ENCODE data around the gene PNKP.
A peak's percentile ranks its signal among the peaks of the same experiment; 100 is the strongest.

The PNKP gene

DNA sequence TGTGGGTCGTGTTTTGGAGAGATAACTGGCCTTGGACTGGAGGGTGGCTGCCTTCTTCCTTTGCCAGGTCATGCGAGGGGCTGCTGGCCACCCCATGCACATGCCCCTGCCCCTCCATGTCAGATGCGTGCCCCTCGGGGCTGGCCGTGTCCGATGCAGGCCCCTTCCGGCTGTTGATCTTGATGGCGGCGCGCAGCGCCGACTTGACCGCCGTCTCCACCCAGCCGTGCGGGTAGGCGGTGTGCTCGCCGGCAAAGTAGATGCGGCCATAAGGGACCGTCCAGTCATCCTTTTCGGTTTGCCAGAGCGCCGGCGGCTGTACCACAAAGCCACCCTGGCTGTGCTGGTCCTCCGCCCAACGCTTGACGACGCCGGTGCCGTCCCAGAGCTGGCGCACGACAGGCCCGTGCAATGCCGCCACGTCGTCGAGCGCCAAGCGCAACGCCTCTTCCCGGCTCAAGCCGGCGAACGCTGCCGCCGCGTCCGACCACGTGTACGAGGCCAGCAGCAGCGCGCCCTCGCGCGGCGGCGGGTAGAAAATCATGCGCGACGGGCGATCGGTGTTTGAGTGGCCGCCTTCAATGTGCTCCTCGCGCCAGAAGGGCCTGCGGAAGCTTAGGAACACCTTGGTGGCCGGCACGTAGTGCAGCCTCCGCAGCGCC lies 22.4 kb upstream of the PNKP start:
- DNase-seq: no peak

DNA sequence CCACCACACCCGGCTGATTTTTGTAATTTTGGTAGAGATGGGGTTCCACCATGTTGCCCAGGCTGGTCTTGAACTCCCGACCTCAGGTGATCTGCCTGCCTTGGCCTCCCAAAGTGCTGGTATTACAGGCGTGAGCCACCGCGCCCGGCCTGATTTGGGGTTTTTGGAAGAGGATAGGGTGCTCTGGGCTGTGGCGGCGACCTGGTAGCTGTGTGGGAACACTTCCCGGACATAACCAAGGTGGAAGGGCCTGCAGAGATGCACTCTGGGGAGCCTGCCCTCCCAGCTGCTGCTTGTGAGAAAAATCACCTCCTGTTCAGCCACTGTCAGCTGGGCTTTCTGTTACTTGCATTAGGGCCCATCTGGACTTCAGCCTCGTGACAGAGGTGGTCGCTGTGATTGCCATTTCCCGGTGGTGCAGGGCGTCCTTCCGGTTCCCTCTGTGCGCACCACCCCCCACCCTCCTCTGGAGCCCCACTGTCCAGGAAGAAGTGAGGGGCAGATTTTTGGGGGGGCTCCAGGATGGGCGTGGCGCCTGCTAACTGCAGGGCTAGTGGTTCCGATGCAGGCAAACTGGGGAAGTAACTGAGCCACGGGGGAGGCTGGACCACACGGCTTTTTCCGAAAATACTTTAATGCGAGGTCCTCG lies 21.8 kb upstream of the PNKP start:
- no peak for DNase-seq

DNA sequence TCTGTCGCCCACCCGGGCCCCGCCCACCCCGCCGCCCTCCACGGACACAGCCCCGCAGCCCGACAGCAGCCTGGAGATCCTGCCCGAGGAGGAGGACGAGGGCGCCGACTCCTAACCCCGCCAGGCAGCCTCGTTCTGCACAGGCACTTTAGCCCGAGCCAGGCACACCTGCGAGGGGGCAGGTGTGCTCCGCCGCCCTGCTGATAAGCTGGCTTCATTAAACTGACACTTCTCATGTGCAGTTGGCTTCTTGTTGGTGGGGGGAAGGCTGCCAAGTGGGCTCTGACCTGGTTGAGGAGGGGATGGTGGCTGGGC lies 21.1 kb upstream of the PNKP start:
- no peak for DNase-seq

DNA sequence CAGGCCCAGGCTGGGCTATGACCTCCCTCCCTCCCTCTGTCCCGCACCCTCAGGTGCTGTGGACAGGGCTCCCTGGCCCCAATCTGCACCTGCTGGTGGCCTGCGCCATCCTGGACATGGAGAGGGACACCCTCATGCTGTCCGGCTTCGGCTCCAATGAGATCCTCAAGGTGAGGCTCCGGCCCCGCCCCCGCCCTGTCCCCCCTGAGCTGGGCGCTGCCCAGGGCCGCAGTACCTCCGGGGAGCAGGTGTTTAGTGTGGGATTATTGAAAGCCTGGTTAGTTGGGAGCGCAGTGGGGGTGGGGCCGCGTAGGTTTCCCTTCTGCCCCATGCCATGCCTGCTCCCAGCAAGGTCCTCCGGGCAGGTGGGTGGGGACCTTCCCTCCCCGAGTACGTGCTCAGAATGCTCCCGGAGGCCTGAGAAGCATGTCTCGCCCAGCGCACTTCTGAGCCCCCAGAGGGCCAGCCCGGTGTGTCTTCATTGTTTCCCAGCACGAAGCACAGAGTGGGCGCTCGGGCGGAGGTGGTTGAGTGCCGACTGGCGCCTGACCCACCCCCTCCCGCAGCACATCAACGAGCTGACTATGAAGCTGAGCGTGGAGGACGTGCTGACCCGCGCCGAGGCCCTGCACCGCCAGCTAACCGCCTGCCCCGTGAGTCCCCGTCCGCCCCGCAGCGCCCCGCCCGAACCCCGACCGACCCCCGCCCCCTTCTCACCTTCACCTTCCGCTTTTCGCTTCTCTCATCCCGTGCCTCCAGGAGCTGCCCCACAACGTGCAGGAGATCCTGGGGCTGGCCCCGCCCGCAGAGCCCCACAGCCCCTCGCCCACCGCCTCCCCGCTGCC lies 20.5 kb upstream of the PNKP start:
- DNase-seq: no peak

DNA sequence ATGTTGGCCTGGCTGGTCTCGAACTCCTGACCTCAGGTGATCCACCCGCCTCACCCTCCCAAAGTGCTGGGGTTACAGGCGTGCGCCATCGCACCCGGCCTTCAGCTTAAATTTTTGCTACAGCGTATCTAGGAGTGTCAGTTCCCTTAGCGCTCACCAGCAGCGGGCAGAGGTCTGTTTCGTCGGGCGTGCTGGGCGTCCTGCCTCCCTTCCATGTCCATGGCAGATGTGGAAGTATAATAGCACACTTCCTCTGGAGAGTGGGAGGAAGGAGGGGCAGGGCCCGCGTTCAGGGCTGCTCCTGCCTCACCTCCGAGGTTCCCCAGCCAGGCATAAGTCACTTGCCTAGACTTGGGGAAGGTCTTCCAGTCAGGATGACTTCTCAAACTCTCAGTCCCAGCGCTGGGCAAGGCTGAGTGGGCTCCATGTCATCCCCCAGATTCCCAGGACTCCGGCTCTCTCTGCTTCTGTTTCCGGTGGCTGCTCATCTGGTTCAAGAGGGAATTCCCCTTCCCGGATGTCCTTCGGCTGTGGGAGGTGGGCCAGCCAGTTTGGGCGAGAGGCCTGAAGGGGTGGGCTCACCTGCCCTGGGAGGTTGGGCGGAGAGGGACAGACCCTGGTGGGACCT lies 19.8 kb upstream of the PNKP start:
- DNase-seq: no peak

DNA sequence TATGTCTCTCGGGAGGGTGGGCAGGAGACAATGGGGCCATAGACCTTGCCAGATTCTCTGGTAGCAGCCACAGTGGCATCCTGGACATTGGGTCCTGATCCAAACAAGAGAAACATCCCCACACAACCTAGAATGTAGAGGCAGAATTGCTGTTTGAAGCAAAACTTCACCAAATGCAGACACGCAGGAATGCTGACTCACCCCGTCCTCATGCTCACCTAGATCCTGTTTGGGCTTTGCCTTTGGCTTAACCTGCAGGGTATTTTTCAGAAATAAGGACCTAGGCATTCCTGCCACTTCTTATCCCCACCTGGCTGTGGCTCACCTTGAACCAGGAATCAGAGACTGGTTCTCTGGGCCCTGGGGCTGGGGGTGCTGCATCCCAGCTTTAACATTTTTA lies 17.4 kb upstream of the PNKP start:
- no peak for DNase-seq

DNA sequence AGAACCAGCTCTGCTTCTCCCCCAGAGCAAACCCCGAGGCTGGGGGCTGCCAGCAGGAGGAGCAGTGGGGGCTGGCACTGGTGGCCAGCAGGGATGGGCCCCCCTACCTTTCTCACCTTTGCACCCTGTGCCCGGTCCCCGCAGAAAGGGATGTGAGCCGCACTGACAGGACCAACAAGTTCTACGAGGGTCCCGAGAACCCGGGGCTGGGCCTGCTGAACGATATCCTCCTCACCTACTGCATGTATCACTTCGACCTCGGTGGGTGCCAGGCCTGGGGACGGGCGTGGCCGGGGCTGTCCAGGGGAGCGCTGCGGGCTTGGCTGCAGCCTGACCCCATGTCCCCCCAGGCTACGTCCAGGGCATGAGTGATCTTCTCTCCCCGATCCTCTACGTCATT lies 16.7 kb upstream of the PNKP start:
- DNase-seq: no peak

DNA sequence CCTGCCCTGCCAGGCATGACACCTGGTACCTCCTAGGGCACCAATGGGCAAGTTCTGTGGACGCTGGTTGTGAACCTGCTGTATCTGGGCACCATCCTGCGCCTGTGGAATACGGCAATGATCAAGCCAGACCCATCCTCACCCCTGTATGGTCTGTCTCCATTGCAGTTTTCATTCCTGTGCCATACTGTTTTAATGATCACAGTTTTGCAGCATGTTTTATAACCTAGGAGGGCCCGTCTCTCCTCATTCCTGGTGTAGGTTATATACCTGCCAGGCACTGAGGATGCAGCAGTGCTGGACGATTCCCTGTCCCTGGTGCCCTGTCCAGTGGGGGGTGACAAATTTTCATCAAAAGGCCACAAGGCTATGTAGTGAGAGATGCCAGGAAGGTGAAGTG lies 15.7 kb upstream of the PNKP start:
- DNase-seq: no peak

DNA sequence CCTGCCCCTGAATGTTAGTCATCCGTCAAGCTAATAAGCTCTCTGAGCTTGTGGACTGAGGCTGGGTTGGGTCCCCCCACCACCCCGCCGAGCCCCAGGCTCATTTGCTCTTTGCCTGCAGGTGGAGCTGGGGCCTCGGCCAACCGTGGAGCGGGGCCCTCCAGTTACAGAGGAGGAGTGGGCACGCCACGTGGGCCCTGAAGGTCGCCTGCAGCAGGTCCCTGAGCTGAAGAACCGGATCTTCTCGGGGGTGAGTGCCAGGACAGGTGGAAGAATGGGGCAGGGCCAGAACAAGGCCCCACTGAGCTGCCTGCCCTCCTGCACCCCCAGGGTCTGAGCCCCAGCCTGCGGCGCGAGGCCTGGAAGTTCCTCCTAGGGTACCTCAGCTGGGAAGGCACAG lies 15.3 kb upstream of the PNKP start:
- no peak for DNase-seq

DNA sequence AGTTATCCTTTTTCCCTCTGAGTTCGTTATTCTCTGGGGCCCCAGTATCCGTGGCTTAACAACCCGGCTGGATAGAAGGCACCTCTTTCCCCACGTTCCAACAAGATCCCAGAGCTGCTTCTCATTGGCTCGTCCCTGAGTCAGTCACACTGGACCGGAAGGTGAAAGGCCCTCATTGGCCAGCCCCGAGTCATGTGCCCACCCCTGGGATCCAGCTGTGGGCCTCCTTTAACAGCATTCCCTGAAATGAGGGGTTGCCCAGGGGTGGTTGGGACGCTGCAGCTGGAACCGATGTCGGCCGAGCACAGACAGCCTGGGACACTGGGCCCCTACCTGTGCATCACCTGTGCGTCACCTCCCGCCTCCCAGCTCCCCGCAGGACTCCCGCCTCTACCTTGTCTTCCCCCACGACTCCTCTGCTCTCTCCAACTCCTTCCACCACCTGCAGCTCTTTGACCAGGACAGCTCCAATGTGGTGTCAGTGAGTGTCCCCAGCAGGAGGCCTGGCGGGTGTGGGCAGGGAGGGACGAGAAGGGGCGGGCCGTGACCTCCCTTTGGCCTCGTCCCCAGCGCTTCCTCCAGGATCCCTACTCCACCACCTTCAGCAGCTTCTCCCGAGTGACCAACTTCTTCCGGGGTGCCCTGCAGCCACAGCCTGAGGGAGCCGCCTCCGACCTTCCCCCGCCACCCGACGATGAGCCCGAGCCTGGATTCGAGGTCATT lies 14.5 kb upstream of the PNKP start:
- no peak for DNase-seq

DNA sequence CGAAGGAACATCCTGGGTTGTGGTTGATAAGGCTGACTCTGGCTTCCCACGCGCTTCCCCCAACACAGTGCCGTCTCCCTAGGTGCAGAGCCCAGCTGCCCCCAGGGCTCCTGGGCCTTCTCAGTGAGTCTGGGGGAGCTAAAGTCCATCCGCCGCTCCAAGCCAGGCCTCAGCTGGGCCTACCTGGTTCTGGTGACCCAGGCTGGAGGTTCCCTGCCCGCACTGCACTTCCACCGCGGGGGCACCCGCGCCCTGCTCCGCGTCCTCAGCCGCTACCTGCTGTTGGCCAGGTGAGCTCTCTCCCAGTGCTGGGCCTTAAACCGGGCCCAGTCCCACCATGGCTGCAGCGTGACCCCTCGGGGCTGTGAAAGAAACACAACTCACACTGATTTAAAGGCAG lies 13.8 kb upstream of the PNKP start:
- no peak for DNase-seq

DNA sequence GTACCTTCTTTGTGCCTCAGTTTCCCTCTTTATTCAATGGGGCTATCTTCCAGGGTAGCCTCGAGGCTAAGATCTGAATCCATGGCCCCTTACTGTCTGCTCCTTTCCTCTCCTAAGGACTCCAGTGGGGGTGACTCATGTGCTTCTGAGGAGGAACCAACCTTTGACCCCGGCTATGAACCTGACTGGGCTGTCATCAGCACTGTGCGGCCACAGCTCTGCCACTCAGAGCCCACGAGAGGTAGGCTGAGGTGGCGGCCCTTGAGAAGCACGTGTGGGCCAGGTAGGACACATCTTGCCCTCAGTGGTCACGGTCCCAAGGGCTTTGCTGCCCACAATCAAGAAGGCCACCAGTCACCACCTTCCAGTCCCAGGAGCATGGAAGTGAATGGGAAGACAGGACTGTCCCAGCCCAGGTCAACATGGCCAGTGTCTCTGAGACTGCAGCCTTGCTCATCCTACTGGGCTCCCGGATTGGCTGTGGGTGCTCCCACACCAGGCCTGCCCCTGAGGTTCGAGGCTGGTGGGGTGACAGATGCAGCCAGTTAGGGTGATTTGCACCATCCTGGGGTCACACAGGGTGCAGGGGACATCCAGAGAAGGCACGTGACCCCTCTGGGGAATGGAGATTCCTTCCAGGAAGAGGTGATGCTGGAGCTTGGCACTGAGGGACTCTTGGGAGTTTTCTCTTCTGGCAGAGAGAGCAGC lies 12.9 kb upstream of the PNKP start:
- DNase-seq: no peak

DNA sequence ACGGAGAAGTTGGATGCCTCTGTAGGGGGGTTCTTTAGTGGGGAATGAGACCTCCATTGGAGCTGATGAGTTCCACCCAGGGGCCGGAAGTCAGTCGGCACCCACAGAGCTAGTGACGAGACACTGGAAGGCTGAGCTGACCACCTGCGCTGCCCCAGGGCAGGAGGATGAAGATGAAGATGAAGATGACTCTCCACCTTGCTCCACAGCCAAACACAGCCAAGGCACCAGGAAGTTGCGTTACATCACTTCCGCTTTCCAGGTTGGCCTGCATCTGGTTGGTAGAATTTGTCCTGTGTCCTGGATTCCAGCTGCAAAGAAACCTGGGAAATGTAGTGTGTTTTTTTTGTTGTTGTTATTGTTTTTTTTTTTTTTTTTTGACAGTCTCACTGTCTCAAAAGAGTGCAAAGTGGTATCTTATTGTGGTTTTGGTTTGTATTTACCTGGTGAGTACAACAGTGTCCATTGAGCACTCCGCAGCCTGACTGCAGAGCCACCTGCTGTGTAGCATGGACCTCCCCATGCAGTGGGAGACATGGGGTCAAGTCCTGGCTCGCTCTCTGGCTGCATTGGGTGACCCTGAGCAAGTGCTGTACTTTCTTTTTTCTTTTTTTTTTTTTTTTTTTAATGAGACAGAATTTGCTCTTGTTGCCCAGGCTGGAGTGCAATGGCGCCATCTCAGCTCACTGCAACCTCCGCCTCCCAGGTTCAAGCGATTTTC lies 12.0 kb upstream of the PNKP start:
- no peak for DNase-seq

DNA sequence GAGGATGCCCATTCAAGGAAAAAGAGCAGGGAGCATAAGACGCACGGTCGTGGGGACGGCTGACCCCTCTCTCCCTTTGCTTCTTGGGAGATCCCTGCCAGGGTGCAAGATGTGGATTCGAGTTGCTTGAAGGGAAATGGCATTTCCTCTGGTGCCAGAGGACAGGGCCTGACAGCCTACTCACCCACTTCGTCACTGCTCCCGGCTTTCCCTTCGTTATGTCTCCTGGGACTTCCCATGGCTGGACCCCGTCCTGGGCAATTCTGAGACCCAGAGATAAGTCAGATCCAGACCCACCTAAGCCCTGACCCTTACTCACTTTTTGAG lies 11.3 kb upstream of the PNKP start:
- DNase-seq: no peak

DNA sequence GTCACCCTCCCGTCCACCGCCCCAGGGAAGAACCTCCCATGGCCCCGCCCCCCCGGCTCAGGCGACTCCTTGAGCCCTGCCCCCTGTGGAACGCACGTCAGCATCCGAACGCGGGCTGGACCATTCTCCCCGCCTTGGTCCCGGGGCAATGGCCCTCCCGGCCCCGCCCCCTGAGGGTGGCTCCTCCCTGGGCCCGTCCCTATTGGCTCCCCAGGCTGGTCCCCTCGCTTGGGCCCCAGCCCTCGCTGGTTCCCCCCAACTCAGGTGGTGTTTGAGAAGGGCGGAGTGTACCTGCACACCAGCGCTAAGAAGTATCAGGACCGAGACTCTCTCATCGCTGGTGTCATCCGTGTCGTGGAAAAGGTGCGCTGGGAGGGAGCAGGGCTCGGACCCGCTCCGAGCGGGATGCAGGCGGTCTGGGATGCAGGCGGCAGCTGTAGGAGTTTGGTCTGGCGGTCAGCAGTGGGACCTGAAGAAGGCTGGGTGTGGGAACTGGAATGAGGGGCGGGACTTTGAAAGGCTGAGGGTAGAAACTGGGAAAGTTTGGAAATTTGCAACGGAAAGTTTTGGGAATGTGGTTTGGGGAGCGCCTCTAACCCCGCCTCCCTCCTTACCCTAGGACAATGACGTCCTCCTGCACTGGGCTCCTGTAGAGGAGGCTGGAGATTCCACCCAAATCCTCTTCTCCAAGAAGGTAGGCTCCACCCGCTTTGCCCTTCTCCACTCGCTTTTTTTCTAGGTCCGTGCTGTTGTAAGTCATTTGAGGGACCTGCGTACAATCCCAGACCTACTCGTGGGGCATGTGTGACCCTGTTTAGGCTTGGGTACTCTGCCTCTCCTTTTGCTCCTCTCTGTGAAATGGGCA lies 10.7 kb upstream of the PNKP start:
- peak; percentile 94 for DNase-seq

DNA sequence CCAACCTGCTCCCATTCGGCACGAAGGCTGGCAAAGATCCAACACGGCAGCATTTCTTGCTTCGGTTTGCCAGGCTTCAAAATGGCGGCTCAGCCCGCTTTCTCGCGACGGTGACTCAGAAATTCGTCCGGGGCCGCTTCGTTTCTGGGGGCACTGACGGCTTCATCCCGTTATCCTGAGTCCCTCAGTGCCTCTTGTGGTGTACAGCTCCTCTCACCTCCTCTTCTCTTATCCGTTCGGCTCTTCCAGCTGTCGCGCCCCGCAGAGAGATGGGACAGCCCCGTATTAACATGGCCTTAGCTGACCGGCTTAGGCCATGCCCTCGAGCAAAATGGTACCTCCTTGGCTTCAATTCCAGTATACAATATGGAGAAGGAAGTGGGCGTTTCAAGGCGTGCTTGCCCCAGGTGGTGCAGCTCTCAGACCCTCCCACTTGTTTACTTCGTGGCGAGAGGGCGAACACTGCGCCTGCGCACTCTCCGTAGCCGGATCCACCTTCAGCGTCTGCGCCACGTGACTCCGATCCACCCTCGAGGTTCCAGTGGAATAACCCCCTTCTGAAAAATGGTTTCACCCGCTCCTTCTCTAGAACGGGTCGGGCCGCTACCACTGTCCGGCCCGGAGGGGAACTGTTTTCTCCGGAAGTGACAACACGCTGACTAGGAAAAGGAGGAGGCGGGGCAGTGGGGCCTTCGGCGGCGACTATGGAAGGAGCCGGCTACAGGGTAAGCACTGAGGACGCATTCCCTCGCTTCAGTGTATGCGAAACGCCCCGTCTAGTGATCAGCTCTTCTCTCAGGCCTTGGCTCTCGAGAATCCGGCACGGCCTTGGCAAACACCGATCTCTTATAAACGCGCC lies 9.9 kb upstream of the PNKP start, which contains the start of the genes AKT1S1 and TBC1D17:
AKT1S1 (minus strand) TSS at position 336 of the 859 bp plus-strand sequence. CDS start 4,060 bp downstream, outside the sequence.
TBC1D17 (plus strand) TSS at position 683 of the 859 bp plus-strand sequence; CDS start at position 705, 22 bp downstream.
- peak; percentile 100 for DNase-seq

DNA sequence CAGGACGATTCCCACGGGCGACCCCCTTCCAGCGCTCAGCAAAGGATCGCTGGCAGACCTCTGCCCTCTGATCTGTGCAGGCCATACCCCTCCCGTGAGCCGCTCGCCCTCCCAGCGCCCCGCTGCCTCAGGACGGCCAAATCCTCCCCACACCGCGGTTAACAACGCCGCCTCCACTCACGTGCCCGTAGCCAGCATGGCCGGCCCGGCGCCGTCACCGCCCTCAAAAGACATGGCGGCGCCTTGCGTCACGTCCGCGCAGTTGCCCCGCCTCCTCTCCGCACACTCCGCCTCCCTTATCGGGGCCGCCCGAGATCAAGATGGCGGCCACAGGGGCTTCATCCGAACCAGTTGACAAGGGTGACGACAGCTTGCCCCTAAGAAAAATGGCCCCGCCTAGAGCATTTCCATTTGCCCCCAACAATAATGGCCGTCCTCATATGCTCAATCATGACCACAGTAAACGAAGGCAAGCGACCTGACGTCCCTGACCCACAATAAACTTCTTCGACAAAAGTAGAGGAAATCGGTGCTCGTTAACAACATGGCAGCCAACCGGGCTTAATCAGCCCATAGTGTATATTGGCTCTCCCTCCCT lies 9.1 kb upstream of the PNKP start:
- peak; percentile 99 for DNase-seq

DNA sequence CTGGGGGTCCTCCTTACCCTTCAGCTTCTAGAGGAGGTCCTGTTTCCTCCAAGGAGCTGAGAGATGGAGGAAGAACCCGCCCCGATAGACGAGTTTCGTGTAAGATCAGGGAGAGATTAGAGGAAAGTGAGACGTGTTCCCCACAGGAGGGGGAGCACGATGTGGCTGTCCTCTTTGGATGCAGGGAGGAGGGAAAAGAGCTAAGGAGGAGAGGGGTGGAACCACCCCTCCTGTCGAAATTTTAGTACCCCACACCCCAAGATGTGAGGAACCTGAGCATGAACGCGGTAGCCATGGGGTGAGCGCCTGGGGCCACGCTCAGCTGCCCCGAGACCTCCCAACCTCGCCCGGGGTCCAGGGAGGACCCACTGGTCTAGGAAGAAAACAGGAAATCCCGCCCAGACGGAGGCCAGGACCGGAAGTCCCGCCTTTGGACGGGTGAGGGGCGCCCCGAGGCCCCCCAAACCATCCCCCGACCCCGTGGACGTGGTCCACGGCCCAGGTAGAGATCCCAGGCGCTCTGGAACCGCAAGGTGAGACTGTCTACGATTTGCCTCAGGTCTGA lies 8.6 kb upstream of the PNKP start:
- DNase-seq: no peak

DNA sequence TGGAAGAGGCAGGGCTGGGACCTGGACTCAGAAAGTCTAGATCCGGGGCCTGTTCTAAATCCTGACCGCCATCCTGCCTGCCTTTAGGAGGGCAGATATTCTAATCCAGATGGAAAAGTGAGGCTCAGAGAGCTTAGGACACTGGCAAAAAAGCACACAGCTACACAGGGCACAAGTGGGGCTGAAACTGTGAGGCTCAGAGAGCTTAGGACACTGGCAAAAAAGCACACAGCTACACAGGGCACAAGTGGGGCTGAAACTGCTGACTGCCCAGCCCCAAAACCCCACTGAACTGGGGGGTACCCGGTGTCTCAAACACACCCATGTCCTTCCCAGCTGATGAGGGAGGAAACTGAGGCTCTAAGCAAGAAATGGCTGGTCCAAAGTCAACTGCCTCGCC lies 7.8 kb upstream of the PNKP start:
- DNase-seq: no peak

Data from NCI-H1436 treated with DMSO at 0.1 percent for 48 hours (cell line).